K562 (cell line): Measurements from ENCODE around the gene CYYR1. TPM values are rescaled to one million over a fixed set of nuclear protein-coding genes. Genes with fewer than 3 reads are reported as not detected.

ENCODE experiments used
- ATAC-seq: fragments of 200-7000 bp; cut with Tn5 transposase; 3 replicates; pipeline ENCODE4 v1.9.1; 2020; ENCODE audit warnings: moderate library complexity
- BruUV-seq: library from RNA; stranded (reverse); fragments of 400-500 nt; replicated peaks from 2 replicates; lab custom pipeline; 2021; lab: Mats Ljungman, UMichigan
- CTCF ChIA-PET: fragments of 300-600 bp; formaldehyde crosslinking; extraction: SDS; loops from one replicate; lab custom pipeline; 2021; ENCODE audit warnings: low intra/inter-chr PET ratio; lab: Yijun Ruan, JAX
- POLR2A ChIA-PET: fragments of 300-600, 350-650 bp; sonication (Branson Sonifier 250); formaldehyde crosslinking; extraction: SDS; loops from one replicate; lab custom pipeline; 2021; ENCODE audit warnings: antibody characterized with exemption, inconsistent platforms; lab: Yijun Ruan, JAX
- DNase-seq, 4 experiments: peaks; one replicate each; pipeline versions ENCODE4 v3.0.0 to v3.0.0-alpha.2; 2011 to 2018; ENCODE audit warnings: low spot score in 3 of 4, mixed read lengths in 3 of 4; ENCODE audit errors: extremely low read depth in 1 of 4
- FAIRE-seq: peaks from 2 replicates; lab custom pipeline; 2011; peaks lifted over from hg19 to GRCh38; lab: Jason Lieb, UNC
- H2AFZ ChIP-seq: 2 replicates; pipeline ENCODE4 v1.6.0; 2011; ENCODE audit warnings: low read depth, low read length, control low read depth, inconsistent platforms
- H3K27ac ChIP-seq: fragments of 200-600 bp; 3 replicates; pipeline ENCODE4 v1.8.0; 2011; ENCODE audit warnings: low read depth, mild to moderate bottlenecking, control low read depth, inconsistent platforms, low read length, moderate library complexity, mixed read lengths; ENCODE audit errors: extremely low read depth
- H3K27me3 ChIP-seq, 2 experiments: fragments of 300-600 bp in 1 of 2; 2 replicates in 1 of 2; 3 replicates in 1 of 2; pipeline versions ENCODE4 v1.6.0 to v1.8.0; 2011; ENCODE audit warnings: inconsistent platforms in 2 of 2, low read length in 2 of 2, mild to moderate bottlenecking in 1 of 2, mixed read lengths in 1 of 2, moderate library complexity in 1 of 2; ENCODE audit not compliant: control insufficient read depth in 2 of 2, insufficient read depth in 2 of 2
- H3K36me3 ChIP-seq: fragments of 300-600 bp; 3 replicates; pipeline ENCODE4 v1.8.0; 2011; ENCODE audit warnings: mild to moderate bottlenecking, low read length, inconsistent platforms; ENCODE audit not compliant: control insufficient read depth, insufficient read depth
- H3K4me1 ChIP-seq, 2 experiments: fragments of 200-600 bp in 1 of 2; replicated peaks in 1 of 2; 2 replicates in 1 of 2; 3 replicates in 1 of 2; pipeline versions ENCODE4 v1.5.1 to v1.8.0; 2011; ENCODE audit warnings: inconsistent platforms in 2 of 2, low read length in 2 of 2, mild to moderate bottlenecking in 1 of 2, mixed read lengths in 1 of 2, moderate library complexity in 1 of 2; ENCODE audit not compliant: control insufficient read depth in 2 of 2, insufficient read depth in 2 of 2
- H3K4me2 ChIP-seq: 2 replicates; pipeline ENCODE4 v1.6.1; 2011; ENCODE audit warnings: low read length, control low read depth, inconsistent platforms, mixed read lengths; ENCODE audit not compliant: insufficient read depth
- H3K4me3 ChIP-seq: fragments of 200-600 bp; sonication (generic), shearing (Covaris generic); 2 replicates; pipeline ENCODE4 v1.5.1; 2016; ENCODE audit warnings: control low read depth, inconsistent platforms
- H3K79me2 ChIP-seq: fragments of 200-600 bp; 3 replicates; pipeline ENCODE4 v1.8.0; 2011; ENCODE audit warnings: low read length, inconsistent platforms; ENCODE audit not compliant: control insufficient read depth, insufficient read depth
- H3K9ac ChIP-seq, 2 experiments: 2 replicates each; pipeline versions ENCODE4 v1.6.0 to v1.6.1; 2011; ENCODE audit warnings: low read depth in 2 of 2, low read length in 2 of 2, control low read depth in 1 of 2, inconsistent platforms in 1 of 2, mild to moderate bottlenecking in 1 of 2, mixed read lengths in 1 of 2; ENCODE audit not compliant: insufficient read depth in 1 of 2
- H3K9me1 ChIP-seq: one replicate; pipeline ENCODE4 v1.6.0; 2011; ENCODE audit warnings: inconsistent platforms, mild to moderate bottlenecking, low read length, moderate library complexity; ENCODE audit not compliant: control insufficient read depth, insufficient read depth
- H3K9me3 ChIP-seq: replicated peaks from 2 replicates; pipeline ENCODE4 v1.5.1; 2011; ENCODE audit warnings: low read depth, low read length, inconsistent platforms; ENCODE audit not compliant: control insufficient read depth, insufficient read depth
- H4K20me1 ChIP-seq: replicated peaks from 2 replicates; pipeline ENCODE4 v1.6.1; 2011; ENCODE audit warnings: low read length, inconsistent platforms, mixed read lengths; ENCODE audit not compliant: control insufficient read depth, insufficient read depth
- FOXJ3 ChIP-seq: sonication (generic); formaldehyde crosslinking; IDR thresholded peaks from 2 replicates; pipeline ENCODE4 v1.4.0; 2020; ENCODE audit warnings: mild to moderate bottlenecking, missing genetic modification reagents
- GATAD2B ChIP-seq: fragments of 450-650 bp; IDR thresholded peaks from 2 replicates; pipeline ENCODE4 v1.6.1; 2017; ENCODE audit warnings: mild to moderate bottlenecking, borderline replicate concordance
- ILF3 ChIP-seq: fragments of 450-650 bp; IDR thresholded peaks from 2 replicates; pipeline ENCODE4 v1.6.1; 2018; ENCODE audit warnings: antibody characterized with exemption, mild to moderate bottlenecking, moderate library complexity, borderline replicate concordance
- KLF1 ChIP-seq: fragments of 450-650 bp; IDR thresholded peaks from 2 replicates; pipeline ENCODE4 v1.6.1; 2016; ENCODE audit warnings: missing genetic modification characterization, missing compliant biosample characterization
- MAFG ChIP-seq: fragments of 450-650 bp; conservative IDR thresholded peaks from 2 replicates; pipeline ENCODE4 v1.6.1; 2016; ENCODE audit warnings: missing genetic modification characterization, missing compliant biosample characterization
- ZNF431 ChIP-seq: sonication (generic); formaldehyde crosslinking; IDR thresholded peaks from 2 replicates; pipeline ENCODE4 v1.8.0; 2022; ENCODE audit warnings: mild to moderate bottlenecking, missing genetic modification reagents
- WGBS: fragments of 100-300 bp; shearing (Covaris generic); methylation state at CpG from one replicate; pipeline ENCODE4 v1.1.6; 2016; ENCODE audit warnings: low coverage, mixed read lengths; ENCODE audit not compliant: insufficient coverage; ENCODE audit errors: missing lambda C conversion rate; 5-methylcytosine and 5-hydroxymethylcytosine counted together
- in situ Hi-C: fragments of 300-500 bp; cut with MboI; formaldehyde crosslinking; loops from 4 replicates; pipeline ENCODE4 v1.15.0; 2018; ENCODE audit warnings: inconsistent platforms, mixed read lengths
- intact Hi-C: fragments of 100-400 bp; cut with micrococcal nuclease; formaldehyde crosslinking; loops from 2 replicates; pipeline ENCODE4 v1.14.2; 2022
- polyA plus RNA-seq, 8 experiments: library from polyadenylated mRNA; depleted of rRNA in 4 of 8; stranded (reverse) in 5 of 8; unstranded in 3 of 8; fragments of >200 nt; fragmentation: Nextera tagmentation in 2 of 8; fragmentation: Illumina TruSeq in 1 of 8; extraction: Ambion mirVana in 2 of 8; extraction: Trizol in 1 of 8; gene quantifications; 2 replicates each; pipeline versions ENCODE4 v1.2.1 to v1.2.3, GENCODE V29; 2011 to 2014; ENCODE audit warnings: inconsistent platforms in 1 of 8, missing spikeins in 1 of 8
- total RNA-seq, 7 experiments: library from RNA; depleted of rRNA in 6 of 7; stranded (reverse); fragments of >200 nt in 6 of 7; fragmentation: Illumina TruSeq in 2 of 7; extraction: Trizol in 2 of 7; gene quantifications; 2 replicates each; pipeline versions ENCODE4 v1.2.1 to v1.2.3, GENCODE V29; 2011 to 2021; ENCODE audit warnings: low replicate concordance in 1 of 7
- TF ChIP-seq, protein P1 (sequence below): fragments of 450-650 bp; IDR thresholded peaks from 2 replicates; pipeline ENCODE4 v1.6.1; 2017; ENCODE audit warnings: antibody characterized with exemption, mild to moderate bottlenecking
- TF ChIP-seq, protein P2 (sequence below): sonication (generic); formaldehyde crosslinking; IDR thresholded peaks from 2 replicates; pipeline ENCODE4 v1.8.0; 2022; ENCODE audit warnings: mild to moderate bottlenecking, missing genetic modification reagents, borderline replicate concordance

CYYR1 gene
- total and polyA plus RNA-seq, 9 of the 15 experiments (the other 6 are each of a cell fraction or from before 2014, with no cell fraction given): not detected

DNA sequence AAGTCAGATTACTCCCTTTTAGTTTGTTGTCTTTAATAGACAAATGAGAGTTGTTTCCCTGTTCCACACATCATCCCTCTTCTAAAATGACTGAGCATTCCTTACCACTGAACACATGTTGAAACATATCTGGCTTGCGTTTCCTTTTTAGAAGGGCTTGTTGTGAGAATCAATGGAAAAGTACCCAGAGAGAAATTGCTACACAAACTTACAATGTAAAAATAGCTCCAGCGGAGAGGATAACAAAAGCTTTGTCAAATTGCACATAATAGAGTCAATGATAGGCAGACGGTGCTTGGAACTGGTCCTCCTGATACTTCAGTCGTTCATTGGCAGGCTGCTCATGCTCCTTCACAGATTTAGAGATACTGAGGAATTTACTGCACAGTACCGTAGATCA is 123.9 kb downstream of the CYYR1 start (continued):
- TF ChIP-seq, protein P1, sequence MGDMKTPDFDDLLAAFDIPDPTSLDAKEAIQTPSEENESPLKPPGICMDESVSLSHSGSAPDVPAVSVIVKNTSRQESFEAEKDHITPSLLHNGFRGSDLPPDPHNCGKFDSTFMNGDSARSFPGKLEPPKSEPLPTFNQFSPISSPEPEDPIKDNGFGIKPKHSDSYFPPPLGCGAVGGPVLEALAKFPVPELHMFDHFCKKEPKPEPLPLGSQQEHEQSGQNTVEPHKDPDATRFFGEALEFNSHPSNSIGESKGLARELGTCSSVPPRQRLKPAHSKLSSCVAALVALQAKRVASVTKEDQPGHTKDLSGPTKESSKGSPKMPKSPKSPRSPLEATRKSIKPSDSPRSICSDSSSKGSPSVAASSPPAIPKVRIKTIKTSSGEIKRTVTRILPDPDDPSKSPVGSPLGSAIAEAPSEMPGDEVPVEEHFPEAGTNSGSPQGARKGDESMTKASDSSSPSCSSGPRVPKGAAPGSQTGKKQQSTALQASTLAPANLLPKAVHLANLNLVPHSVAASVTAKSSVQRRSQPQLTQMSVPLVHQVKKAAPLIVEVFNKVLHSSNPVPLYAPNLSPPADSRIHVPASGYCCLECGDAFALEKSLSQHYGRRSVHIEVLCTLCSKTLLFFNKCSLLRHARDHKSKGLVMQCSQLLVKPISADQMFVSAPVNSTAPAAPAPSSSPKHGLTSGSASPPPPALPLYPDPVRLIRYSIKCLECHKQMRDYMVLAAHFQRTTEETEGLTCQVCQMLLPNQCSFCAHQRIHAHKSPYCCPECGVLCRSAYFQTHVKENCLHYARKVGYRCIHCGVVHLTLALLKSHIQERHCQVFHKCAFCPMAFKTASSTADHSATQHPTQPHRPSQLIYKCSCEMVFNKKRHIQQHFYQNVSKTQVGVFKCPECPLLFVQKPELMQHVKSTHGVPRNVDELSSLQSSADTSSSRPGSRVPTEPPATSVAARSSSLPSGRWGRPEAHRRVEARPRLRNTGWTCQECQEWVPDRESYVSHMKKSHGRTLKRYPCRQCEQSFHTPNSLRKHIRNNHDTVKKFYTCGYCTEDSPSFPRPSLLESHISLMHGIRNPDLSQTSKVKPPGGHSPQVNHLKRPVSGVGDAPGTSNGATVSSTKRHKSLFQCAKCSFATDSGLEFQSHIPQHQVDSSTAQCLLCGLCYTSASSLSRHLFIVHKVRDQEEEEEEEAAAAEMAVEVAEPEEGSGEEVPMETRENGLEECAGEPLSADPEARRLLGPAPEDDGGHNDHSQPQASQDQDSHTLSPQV: no peak
- TF ChIP-seq FOXJ3 (CRISPR knock-in tag) (no peak), GATAD2B (no peak), ZNF431 (CRISPR knock-in tag) (no peak), ILF3 (no peak), MAFG (tag) (no peak)

GRCh38 chr21:26448751-26449150 is 124.3 kb downstream of the CYYR1 start:
- POLR2A ChIA-PET: no interaction called here
- TF ChIP-seq KLF1: no peak
- TF ChIP-seq, protein P2, sequence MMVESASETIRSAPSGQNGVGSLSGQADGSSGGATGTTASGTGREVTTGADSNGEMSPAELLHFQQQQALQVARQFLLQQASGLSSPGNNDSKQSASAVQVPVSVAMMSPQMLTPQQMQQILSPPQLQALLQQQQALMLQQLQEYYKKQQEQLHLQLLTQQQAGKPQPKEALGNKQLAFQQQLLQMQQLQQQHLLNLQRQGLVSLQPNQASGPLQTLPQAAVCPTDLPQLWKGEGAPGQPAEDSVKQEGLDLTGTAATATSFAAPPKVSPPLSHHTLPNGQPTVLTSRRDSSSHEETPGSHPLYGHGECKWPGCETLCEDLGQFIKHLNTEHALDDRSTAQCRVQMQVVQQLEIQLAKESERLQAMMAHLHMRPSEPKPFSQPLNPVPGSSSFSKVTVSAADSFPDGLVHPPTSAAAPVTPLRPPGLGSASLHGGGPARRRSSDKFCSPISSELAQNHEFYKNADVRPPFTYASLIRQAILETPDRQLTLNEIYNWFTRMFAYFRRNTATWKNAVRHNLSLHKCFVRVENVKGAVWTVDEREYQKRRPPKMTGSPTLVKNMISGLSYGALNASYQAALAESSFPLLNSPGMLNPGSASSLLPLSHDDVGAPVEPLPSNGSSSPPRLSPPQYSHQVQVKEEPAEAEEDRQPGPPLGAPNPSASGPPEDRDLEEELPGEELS: no peak

More at GRCh38 chr21:26448751-26449150, 124.3 kb downstream of the CYYR1 start:
- H3K9me3 ChIP-seq: no peaks in the 10 kb centered on the region; the same call in 1 of the 2 replicates
- ATAC-seq (no peak), FAIRE-seq (no peak), DNase-seq (no peak)
- no peak overlapping the region for H2AFZ ChIP-seq
- no peak overlapping the region for H3K4me3 ChIP-seq
- WGBS: 0% methylated on average over 4 of the region's 4 CpGs
- H3K9me1 ChIP-seq: no peaks in the 10 kb centered on the region
- H3K36me3 ChIP-seq: no peaks in the 10 kb centered on the region
- H3K79me2 ChIP-seq: no peaks in the 10 kb centered on the region
- no peak overlapping the region for H3K4me2 ChIP-seq
- no peaks in the 10 kb centered on the region for H4K20me1 ChIP-seq
- in situ Hi-C loops (no loop called here), intact Hi-C loops (no loop called here)
- no TSS peak for BruUV-seq
- H3K27me3 ChIP-seq: no peaks in the 10 kb centered on the region
- CTCF ChIA-PET: no interaction called here
- no peak overlapping the region for H3K9ac ChIP-seq
- H3K27ac ChIP-seq: no peak overlapping the region
- no peaks in the 10 kb centered on the region for H3K4me1 ChIP-seq
